Ishikawa (cell line): ENCODE measurements around the gene DENND4C.

Source experiments
- CEBPB ChIP-seq: IDR thresholded peaks from 2 replicates; pipeline ENCODE4 v1.6.1; 2012
- CREB1 ChIP-seq: IDR thresholded peaks from 2 replicates; pipeline ENCODE4 v1.6.1; 2012; ENCODE audit warnings: low read depth
- EGR1 ChIP-seq: IDR thresholded peaks from 2 replicates; pipeline ENCODE4 v1.6.1; 2012
- EP300 ChIP-seq: IDR thresholded peaks from 2 replicates; pipeline ENCODE4 v1.6.1; 2012; ENCODE audit warnings: borderline replicate concordance
- FOXM1 ChIP-seq: IDR thresholded peaks from 2 replicates; pipeline ENCODE4 v1.6.1; 2012; ENCODE audit warnings: low read depth, borderline replicate concordance
- MAX ChIP-seq: IDR thresholded peaks from 2 replicates; pipeline ENCODE4 v1.6.1; 2012
- NFIC ChIP-seq: IDR thresholded peaks from 2 replicates; pipeline ENCODE4 v1.6.1; 2012
- RAD21 ChIP-seq: IDR thresholded peaks from 2 replicates; pipeline ENCODE4 v1.6.1; 2012; ENCODE audit warnings: low read depth
- REST ChIP-seq: IDR thresholded peaks from 2 replicates; pipeline ENCODE4 v1.6.1; 2012; ENCODE audit warnings: low read depth, mild to moderate bottlenecking
- TAF1 ChIP-seq: IDR thresholded peaks from 2 replicates; pipeline ENCODE4 v1.6.1; 2012; ENCODE audit warnings: low read depth, mild to moderate bottlenecking
- TCF12 ChIP-seq: IDR thresholded peaks from 2 replicates; pipeline ENCODE4 v1.6.1; 2012; ENCODE audit warnings: low read depth
- TEAD4 ChIP-seq: IDR thresholded peaks from 2 replicates; pipeline ENCODE4 v1.6.1; 2012
- USF1 ChIP-seq: IDR thresholded peaks from 2 replicates; pipeline ENCODE4 v1.6.1; 2012
- YY1 ChIP-seq: IDR thresholded peaks from 2 replicates; pipeline ENCODE4 v1.6.1; 2012; ENCODE audit warnings: low read depth
- ZBTB7A ChIP-seq: IDR thresholded peaks from 2 replicates; pipeline ENCODE4 v1.6.1; 2012; ENCODE audit warnings: low read depth

Gene DENND4C

GRCh38 chr9:19371942-19372341, 141.4 kb downstream of the DENND4C start:
- no peak for TF ChIP-seq EGR1
- TF ChIP-seq YY1 = no peak
- TF ChIP-seq ZBTB7A = no peak
- no peak for TF ChIP-seq TCF12
- TF ChIP-seq FOXM1 = no peak
- TF ChIP-seq TAF1 = no peak
- no peak for TF ChIP-seq CREB1
- no peak for TF ChIP-seq REST
- TF ChIP-seq EP300 = no peak
- TF ChIP-seq MAX = no peak
- no peak for TF ChIP-seq CEBPB
- TF ChIP-seq USF1 = no peak
- TF ChIP-seq RAD21 = no peak
- TF ChIP-seq NFIC = no peak

- TF ChIP-seq NFIC (no peak), RAD21 (no peak), REST (no peak), CEBPB (no peak), USF1 (no peak), EP300 (no peak), TAF1 (no peak), MAX (no peak), CREB1 (no peak), ZBTB7A (no peak), EGR1 (no peak), FOXM1 (no peak), TEAD4 (no peak), TCF12 (no peak), YY1 (no peak)
Observed at GRCh38 chr9:19372567-19372966, 142.1 kb downstream of the DENND4C start.

GRCh38 chr9:19373527-19373926, 143.0 kb downstream of the DENND4C start:
- TF ChIP-seq CEBPB = no peak
- no peak for TF ChIP-seq YY1
- TF ChIP-seq REST = no peak
- TF ChIP-seq FOXM1 = no peak

GRCh38 chr9:19375538-19375937, 145.0 kb downstream of the DENND4C start:
- TF ChIP-seq USF1 (no peak), REST (no peak), TEAD4 (no peak), RAD21 (no peak), CREB1 (no peak), EGR1 (no peak), YY1 (no peak), ZBTB7A (no peak), NFIC (no peak), TCF12 (no peak), TAF1 (no peak), CEBPB (no peak), EP300 (no peak)
